ENCODE data around the gene PEAK3.
A peak's percentile ranks its signal among the peaks of the same experiment; 100 is the strongest.

Gene PEAK3

GRCh38 chr19:2277138-2277537 is 4.8 kb downstream of the PEAK3 start:
- no peak for TF ChIP-seq CTCF (conservative IDR thresholded peaks at IDR 0.05)
- no peak overlapping the region for H3K27ac ChIP-seq

- no peak overlapping the region for H3K27ac ChIP-seq
- TF ChIP-seq CTCF (conservative IDR thresholded peaks at IDR 0.05), result no peak
Observed at GRCh38 chr19:2276429-2276986, 5.5 kb downstream of the PEAK3 start.

- H3K27ac ChIP-seq, result peak overlapping the region; percentile 27; the same call in 1 of the 2 replicates
- no peak for TF ChIP-seq CTCF (conservative IDR thresholded peaks at IDR 0.05)
Observed at GRCh38 chr19:2275588-2276428, 6.2 kb downstream of the PEAK3 start.

- TF ChIP-seq CTCF (conservative IDR thresholded peaks at IDR 0.05), result peak; percentile 67
- H3K27ac ChIP-seq, result peak overlapping the region; percentile 27
Observed at GRCh38 chr19:2274931-2275535, 6.9 kb downstream of the PEAK3 start.

- TF ChIP-seq CTCF (conservative IDR thresholded peaks at IDR 0.05), result no peak
- H3K27ac ChIP-seq, result peak overlapping the region; percentile 91; the same call in 1 of the 2 replicates
Observed at GRCh38 chr19:2274185-2274711, 7.7 kb downstream of the PEAK3 start.

GRCh38 chr19:2273356-2274184 is 8.4 kb downstream of the PEAK3 start:
- peak; percentile 97 for TF ChIP-seq CTCF (conservative IDR thresholded peaks at IDR 0.05)
- H3K27ac ChIP-seq, result peak overlapping the region; percentile 91

Measured in VCaP (cell line).